K562 (cell line): ENCODE results near the gene PTK6. TPM values are rescaled to one million over a fixed set of nuclear protein-coding genes. Genes with fewer than 3 reads are reported as not detected.

ENCODE experiments used
- ATAC-seq: fragments of 200-7000 bp; cut with Tn5 transposase; 3 replicates; pipeline ENCODE4 v1.9.1; 2020; ENCODE audit warnings: moderate library complexity
- BruUV-seq: library from RNA; stranded (reverse); fragments of 400-500 nt; replicated peaks from 2 replicates; lab custom pipeline; 2021; lab: Mats Ljungman, UMichigan
- CTCF ChIA-PET: fragments of 300-600 bp; formaldehyde crosslinking; extraction: SDS; loops from one replicate; lab custom pipeline; 2021; ENCODE audit warnings: low intra/inter-chr PET ratio; lab: Yijun Ruan, JAX
- POLR2A ChIA-PET: fragments of 300-600, 350-650 bp; sonication (Branson Sonifier 250); formaldehyde crosslinking; extraction: SDS; loops from one replicate; lab custom pipeline; 2021; ENCODE audit warnings: antibody characterized with exemption, inconsistent platforms; lab: Yijun Ruan, JAX
- DNase-seq, 4 experiments: peaks; one replicate each; pipeline versions ENCODE4 v3.0.0 to v3.0.0-alpha.2; 2011 to 2018; ENCODE audit warnings: low spot score in 3 of 4, mixed read lengths in 3 of 4; ENCODE audit errors: extremely low read depth in 1 of 4
- FAIRE-seq: peaks from 2 replicates; lab custom pipeline; 2011; peaks lifted over from hg19 to GRCh38; lab: Jason Lieb, UNC
- H2AFZ ChIP-seq: 2 replicates; pipeline ENCODE4 v1.6.0; 2011; ENCODE audit warnings: low read depth, low read length, control low read depth, inconsistent platforms
- H3K27ac ChIP-seq: fragments of 200-600 bp; 3 replicates; pipeline ENCODE4 v1.8.0; 2011; ENCODE audit warnings: low read depth, mild to moderate bottlenecking, control low read depth, inconsistent platforms, low read length, moderate library complexity, mixed read lengths; ENCODE audit errors: extremely low read depth
- H3K27me3 ChIP-seq, 2 experiments: fragments of 300-600 bp in 1 of 2; 2 replicates in 1 of 2; 3 replicates in 1 of 2; pipeline versions ENCODE4 v1.6.0 to v1.8.0; 2011; ENCODE audit warnings: inconsistent platforms in 2 of 2, low read length in 2 of 2, mild to moderate bottlenecking in 1 of 2, mixed read lengths in 1 of 2, moderate library complexity in 1 of 2; ENCODE audit not compliant: control insufficient read depth in 2 of 2, insufficient read depth in 2 of 2
- H3K36me3 ChIP-seq: fragments of 300-600 bp; 3 replicates; pipeline ENCODE4 v1.8.0; 2011; ENCODE audit warnings: mild to moderate bottlenecking, low read length, inconsistent platforms; ENCODE audit not compliant: control insufficient read depth, insufficient read depth
- H3K4me1 ChIP-seq, 2 experiments: fragments of 200-600 bp in 1 of 2; replicated peaks in 1 of 2; 2 replicates in 1 of 2; 3 replicates in 1 of 2; pipeline versions ENCODE4 v1.5.1 to v1.8.0; 2011; ENCODE audit warnings: inconsistent platforms in 2 of 2, low read length in 2 of 2, mild to moderate bottlenecking in 1 of 2, mixed read lengths in 1 of 2, moderate library complexity in 1 of 2; ENCODE audit not compliant: control insufficient read depth in 2 of 2, insufficient read depth in 2 of 2
- H3K4me2 ChIP-seq: 2 replicates; pipeline ENCODE4 v1.6.1; 2011; ENCODE audit warnings: low read length, control low read depth, inconsistent platforms, mixed read lengths; ENCODE audit not compliant: insufficient read depth
- H3K4me3 ChIP-seq: fragments of 200-600 bp; sonication (generic), shearing (Covaris generic); 2 replicates; pipeline ENCODE4 v1.5.1; 2016; ENCODE audit warnings: control low read depth, inconsistent platforms
- H3K79me2 ChIP-seq: fragments of 200-600 bp; 3 replicates; pipeline ENCODE4 v1.8.0; 2011; ENCODE audit warnings: low read length, inconsistent platforms; ENCODE audit not compliant: control insufficient read depth, insufficient read depth
- H3K9ac ChIP-seq, 2 experiments: 2 replicates each; pipeline versions ENCODE4 v1.6.0 to v1.6.1; 2011; ENCODE audit warnings: low read depth in 2 of 2, low read length in 2 of 2, control low read depth in 1 of 2, inconsistent platforms in 1 of 2, mild to moderate bottlenecking in 1 of 2, mixed read lengths in 1 of 2; ENCODE audit not compliant: insufficient read depth in 1 of 2
- H3K9me1 ChIP-seq: one replicate; pipeline ENCODE4 v1.6.0; 2011; ENCODE audit warnings: inconsistent platforms, mild to moderate bottlenecking, low read length, moderate library complexity; ENCODE audit not compliant: control insufficient read depth, insufficient read depth
- H3K9me3 ChIP-seq: replicated peaks from 2 replicates; pipeline ENCODE4 v1.5.1; 2011; ENCODE audit warnings: low read depth, low read length, inconsistent platforms; ENCODE audit not compliant: control insufficient read depth, insufficient read depth
- H4K20me1 ChIP-seq: replicated peaks from 2 replicates; pipeline ENCODE4 v1.6.1; 2011; ENCODE audit warnings: low read length, inconsistent platforms, mixed read lengths; ENCODE audit not compliant: control insufficient read depth, insufficient read depth
- CUX1 ChIP-seq: fragments of 200-800 bp; sonication (Bioruptor generic); IDR thresholded peaks from 2 replicates; pipeline ENCODE4 v1.6.1; 2016; ENCODE audit warnings: missing genetic modification characterization, missing compliant biosample characterization
- HMG20B ChIP-seq: fragments of 250-450 bp; sonication (Bioruptor Pico); IDR thresholded peaks from 2 replicates; pipeline ENCODE4 v1.5.0; 2021; ENCODE audit warnings: mild to moderate bottlenecking
- MTA1 ChIP-seq: fragments of 450-650 bp; IDR thresholded peaks from 2 replicates; pipeline ENCODE4 v1.6.1; 2017; ENCODE audit warnings: borderline replicate concordance
- MTA3 ChIP-seq: fragments of 450-650 bp; formaldehyde crosslinking; IDR thresholded peaks from 2 replicates; pipeline ENCODE4 v1.6.1; 2017; ENCODE audit warnings: mild to moderate bottlenecking, borderline replicate concordance
- PRDM10 ChIP-seq: fragments of 450-650 bp; IDR thresholded peaks from 2 replicates; pipeline ENCODE4 v1.6.1; 2018; ENCODE audit not compliant: partially characterized antibody
- SNRNP70 ChIP-seq: fragments of 200-400 bp; formaldehyde crosslinking; optimal IDR thresholded peaks from 2 replicates; pipeline ENCODE3; 2017; ENCODE audit warnings: low read depth, low read length
- ZBTB49 ChIP-seq: sonication (generic); formaldehyde crosslinking; IDR thresholded peaks from 2 replicates; pipeline ENCODE4 v1.8.0; 2022; ENCODE audit warnings: missing genetic modification reagents, mild to moderate bottlenecking, borderline replicate concordance
- ZNF586 ChIP-seq: fragments of 450-650 bp; formaldehyde crosslinking; conservative IDR thresholded peaks from 2 replicates; pipeline ENCODE4 v1.4.0; 2020; ENCODE audit warnings: mild to moderate bottlenecking, moderate library complexity
- ZNF780A ChIP-seq: fragments of 250-450 bp; sonication (Bioruptor Pico); IDR thresholded peaks from 2 replicates; pipeline ENCODE4 v1.5.0; 2021; ENCODE audit warnings: mild to moderate bottlenecking
- WGBS: fragments of 100-300 bp; shearing (Covaris generic); methylation state at CpG from one replicate; pipeline ENCODE4 v1.1.6; 2016; ENCODE audit warnings: low coverage, mixed read lengths; ENCODE audit not compliant: insufficient coverage; ENCODE audit errors: missing lambda C conversion rate; 5-methylcytosine and 5-hydroxymethylcytosine counted together
- in situ Hi-C: fragments of 300-500 bp; cut with MboI; formaldehyde crosslinking; loops from 4 replicates; pipeline ENCODE4 v1.15.0; 2018; ENCODE audit warnings: inconsistent platforms, mixed read lengths
- intact Hi-C: fragments of 100-400 bp; cut with micrococcal nuclease; formaldehyde crosslinking; loops from 2 replicates; pipeline ENCODE4 v1.14.2; 2022
- polyA plus RNA-seq, 8 experiments: library from polyadenylated mRNA; depleted of rRNA in 4 of 8; stranded (reverse) in 5 of 8; unstranded in 3 of 8; fragments of >200 nt; fragmentation: Nextera tagmentation in 2 of 8; fragmentation: Illumina TruSeq in 1 of 8; extraction: Ambion mirVana in 2 of 8; extraction: Trizol in 1 of 8; gene quantifications; 2 replicates each; pipeline versions ENCODE4 v1.2.1 to v1.2.3, GENCODE V29; 2011 to 2014; ENCODE audit warnings: inconsistent platforms in 1 of 8, missing spikeins in 1 of 8
- total RNA-seq, 7 experiments: library from RNA; depleted of rRNA in 6 of 7; stranded (reverse); fragments of >200 nt in 6 of 7; fragmentation: Illumina TruSeq in 2 of 7; extraction: Trizol in 2 of 7; gene quantifications; 2 replicates each; pipeline versions ENCODE4 v1.2.1 to v1.2.3, GENCODE V29; 2011 to 2021; ENCODE audit warnings: low replicate concordance in 1 of 7

PTK6 gene
- total and polyA plus RNA-seq, 9 of the 15 experiments (the other 6 are each of a cell fraction or from before 2014, with no cell fraction given): 0.07 TPM; not detected in 8

- ATAC-seq: peak; percentile 79
- Histone ChIP-seq H2AFZ (no peak overlapping the region), H3K9ac (no peak overlapping the region), H3K27ac (no peak overlapping the region), H4K20me1 (peaks cover 12% of the 10 kb centered on the region), H3K79me2 (no peaks in the 10 kb centered on the region), H3K4me3 (no peak overlapping the region), H3K27me3 (no peaks in the 10 kb centered on the region), H3K4me1 (peaks cover 0 to 71% of the 10 kb centered on the region in 2 experiments; a peak in 3 of 5 replicates), H3K9me3 (no peaks in the 10 kb centered on the region), H3K9me1 (no peaks in the 10 kb centered on the region), H3K4me2 (peak overlapping the region; percentile 42), H3K36me3 (no peaks in the 10 kb centered on the region)
- FAIRE-seq: peak; percentile 75
- 20% methylated on average over 42 of the region's 48 CpGs for WGBS
- in situ Hi-C loops (no loop called here), intact Hi-C loops (no loop called here)
- POLR2A ChIA-PET: interaction anchor here (0.7 to 1.6 kb wide), 4 partner anchors 25 to 359 kb away, joined by 3 to 5 read pairs (median 4); partner anchors contain the start of gene PPDPF
- peak; percentile 79 to 81 (median 80) for DNase-seq
- CTCF ChIA-PET: interaction anchor here (0.9 to 1.3 kb wide), 2 partner anchors 18 to 24 kb away, joined by 4 to 5 read pairs; no protein-coding TSS in a partner anchor
- no TSS peak for BruUV-seq
- no peak for TF ChIP-seq MTA1
- TF ChIP-seq MTA3: 0 out of 2 replicates have a peak, but pooled peaks have one; percentile 17
- no peak for TF ChIP-seq HMG20B (CRISPR knock-in tag)
- no peak for TF ChIP-seq ZBTB49 (CRISPR knock-in tag)
- no peak for TF ChIP-seq ZNF780A (CRISPR knock-in tag)
- no peak for TF ChIP-seq ZNF586
- no peak for TF ChIP-seq SNRNP70
- no peak for TF ChIP-seq CUX1 (CRISPR knock-in tag)
- no peak for TF ChIP-seq PRDM10
Observed at GRCh38 chr20:63495741-63496595, 41.2 kb downstream of the PTK6 start.
